Testis (tissue), 2 donors: ENCODE measurements around the gene GRIP1.

Experiments used
- POLR2A ChIP-seq: fragments of 450-650 bp; IDR thresholded peaks from one replicate; pipeline ENCODE4 v1.6.1; 2017; ENCODE audit warnings: antibody characterized with exemption, mild to moderate bottlenecking, moderate library complexity
- TF ChIP-seq, protein P1 (sequence below), 3 experiments: fragments of 450-650 bp in 2 of 3; fragments of 200-600 bp in 1 of 3; sonication (generic) in 1 of 3; IDR thresholded peaks; one replicate each; pipeline ENCODE4 v1.5.1; 2016 to 2019; ENCODE audit warnings: antibody characterized with exemption in 3 of 3, mild to moderate bottlenecking in 2 of 3, moderate library complexity in 1 of 3

DNA sequence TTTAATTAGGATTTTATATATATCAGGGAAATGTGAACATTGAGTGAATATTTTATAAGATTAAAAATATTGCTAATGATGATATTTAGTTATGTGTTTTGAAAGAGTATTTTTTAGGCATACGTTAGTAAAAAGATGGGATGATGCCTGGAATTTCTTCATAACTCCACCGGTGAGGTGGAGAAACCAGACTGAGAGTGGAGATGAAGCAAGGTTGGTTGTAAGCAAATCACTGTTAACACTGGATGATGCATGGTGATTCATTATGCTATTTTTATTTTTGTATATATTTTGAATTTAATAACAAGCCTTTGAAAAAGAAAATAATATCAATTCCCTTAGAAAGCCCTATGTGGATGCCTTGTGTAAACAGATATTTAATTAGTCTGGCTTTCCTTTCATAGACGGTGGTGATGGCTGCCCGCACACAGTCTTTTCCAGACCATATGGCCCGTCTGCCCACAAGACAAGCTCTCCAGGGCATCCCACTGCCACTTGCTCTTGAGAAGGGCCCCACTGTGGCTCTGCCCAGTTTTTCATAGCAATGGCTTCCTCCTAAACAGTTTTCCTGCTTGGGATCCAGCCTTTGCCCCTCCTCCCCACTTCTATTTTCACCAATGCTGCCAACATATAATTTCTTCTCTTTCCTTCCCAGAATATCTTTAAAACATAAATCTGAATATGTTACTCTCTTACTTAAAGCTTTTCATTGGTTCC lies 281.1 kb downstream of the GRIP1 start:
- no peak for TF ChIP-seq POLR2A
- TF ChIP-seq, protein P1, sequence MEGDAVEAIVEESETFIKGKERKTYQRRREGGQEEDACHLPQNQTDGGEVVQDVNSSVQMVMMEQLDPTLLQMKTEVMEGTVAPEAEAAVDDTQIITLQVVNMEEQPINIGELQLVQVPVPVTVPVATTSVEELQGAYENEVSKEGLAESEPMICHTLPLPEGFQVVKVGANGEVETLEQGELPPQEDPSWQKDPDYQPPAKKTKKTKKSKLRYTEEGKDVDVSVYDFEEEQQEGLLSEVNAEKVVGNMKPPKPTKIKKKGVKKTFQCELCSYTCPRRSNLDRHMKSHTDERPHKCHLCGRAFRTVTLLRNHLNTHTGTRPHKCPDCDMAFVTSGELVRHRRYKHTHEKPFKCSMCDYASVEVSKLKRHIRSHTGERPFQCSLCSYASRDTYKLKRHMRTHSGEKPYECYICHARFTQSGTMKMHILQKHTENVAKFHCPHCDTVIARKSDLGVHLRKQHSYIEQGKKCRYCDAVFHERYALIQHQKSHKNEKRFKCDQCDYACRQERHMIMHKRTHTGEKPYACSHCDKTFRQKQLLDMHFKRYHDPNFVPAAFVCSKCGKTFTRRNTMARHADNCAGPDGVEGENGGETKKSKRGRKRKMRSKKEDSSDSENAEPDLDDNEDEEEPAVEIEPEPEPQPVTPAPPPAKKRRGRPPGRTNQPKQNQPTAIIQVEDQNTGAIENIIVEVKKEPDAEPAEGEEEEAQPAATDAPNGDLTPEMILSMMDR (IDR thresholded peaks at IDR 0.05) = no peak
